GM21576 (cell line): Measurements from ENCODE around the gene FAM222A.

Source experiments
- ATAC-seq: cut with Tn5 transposase; IDR thresholded peaks from one replicate; pipeline ENCODE4 v1.9.1; 2021; ENCODE audit warnings: mild to moderate bottlenecking, moderate library complexity; ENCODE audit not compliant: unreplicated experiment

FAM222A gene

DNA sequence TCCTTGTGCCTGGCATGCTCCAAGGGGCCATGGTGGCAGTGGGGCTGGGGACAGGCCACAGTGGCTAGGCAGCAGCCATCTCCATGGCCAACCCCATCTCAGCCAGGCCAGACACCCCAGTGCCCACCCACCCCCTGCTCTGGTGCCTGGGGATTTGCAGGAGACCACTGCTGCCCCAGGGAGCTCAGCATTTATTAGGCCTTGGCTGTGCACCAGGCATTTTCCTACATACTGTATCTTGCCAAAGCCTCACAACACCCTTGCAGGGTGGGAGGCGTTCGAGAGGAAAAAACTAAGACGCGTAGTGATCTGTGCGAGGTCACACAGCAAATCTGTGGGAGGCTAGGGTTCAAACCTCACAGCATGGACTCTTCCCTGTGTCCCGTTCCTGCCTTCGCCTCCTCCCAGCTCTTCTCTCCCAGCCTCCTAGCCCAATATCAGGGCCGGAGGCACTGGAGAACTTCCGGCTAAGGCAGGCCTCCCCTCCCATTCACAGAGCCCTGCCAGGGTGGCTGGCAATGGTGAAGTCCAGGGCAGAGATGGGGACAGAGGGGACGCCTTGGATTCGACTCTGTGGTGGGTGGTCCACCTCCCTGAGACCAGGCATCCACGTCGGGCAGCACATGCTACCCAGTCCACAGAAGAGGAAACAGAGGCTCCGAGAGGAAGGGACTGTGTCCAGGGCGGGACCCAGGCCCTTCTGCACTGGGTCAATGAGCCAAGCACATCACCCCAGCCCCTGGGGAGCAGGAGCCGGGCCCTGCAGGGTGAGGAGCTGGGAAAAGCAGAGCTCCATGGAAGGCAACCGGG, 57.4 kb downstream of the FAM222A start:
- no peak for ATAC-seq

DNA sequence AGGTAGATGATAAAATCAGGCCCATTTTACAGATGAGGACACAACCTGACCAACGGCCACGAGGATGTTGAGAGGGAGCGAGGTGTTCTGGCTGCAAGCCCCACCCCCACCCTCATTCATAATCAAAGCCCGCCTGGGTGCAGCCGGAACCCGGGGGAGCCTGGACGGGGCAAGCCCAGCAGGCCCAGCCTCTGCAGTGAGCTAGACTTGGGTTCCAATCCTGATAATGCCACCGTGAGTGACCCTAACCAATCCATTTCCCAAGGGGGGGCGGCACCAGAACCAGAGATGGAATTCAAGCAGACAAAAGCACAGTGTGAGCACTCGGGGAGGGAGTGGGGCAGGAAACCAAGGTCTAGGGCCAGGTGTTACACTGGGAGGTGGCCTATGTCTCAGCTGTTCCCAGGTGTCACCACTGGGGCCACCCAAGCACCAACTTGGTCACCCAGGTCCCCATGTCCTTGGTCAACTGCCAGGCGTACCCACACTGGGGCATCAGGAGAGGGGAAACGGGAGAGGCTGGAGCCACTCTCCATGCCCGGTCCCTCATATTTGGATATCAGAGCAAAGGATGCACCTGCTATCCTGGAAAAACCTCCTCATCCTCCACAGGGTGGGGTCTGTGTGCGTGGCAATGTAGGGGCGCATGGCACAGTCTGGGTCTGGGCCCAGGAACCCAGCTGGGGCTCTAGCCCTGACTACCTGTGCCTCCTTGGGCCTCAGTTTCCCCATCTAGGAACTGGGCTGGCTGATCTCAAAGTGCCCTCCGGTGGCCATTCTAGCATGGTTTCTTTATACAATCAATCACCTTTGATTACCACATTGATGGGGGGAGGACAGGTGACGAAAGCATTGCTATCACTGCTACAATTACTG, 58.4 kb downstream of the FAM222A start:
- ATAC-seq: no peak

DNA sequence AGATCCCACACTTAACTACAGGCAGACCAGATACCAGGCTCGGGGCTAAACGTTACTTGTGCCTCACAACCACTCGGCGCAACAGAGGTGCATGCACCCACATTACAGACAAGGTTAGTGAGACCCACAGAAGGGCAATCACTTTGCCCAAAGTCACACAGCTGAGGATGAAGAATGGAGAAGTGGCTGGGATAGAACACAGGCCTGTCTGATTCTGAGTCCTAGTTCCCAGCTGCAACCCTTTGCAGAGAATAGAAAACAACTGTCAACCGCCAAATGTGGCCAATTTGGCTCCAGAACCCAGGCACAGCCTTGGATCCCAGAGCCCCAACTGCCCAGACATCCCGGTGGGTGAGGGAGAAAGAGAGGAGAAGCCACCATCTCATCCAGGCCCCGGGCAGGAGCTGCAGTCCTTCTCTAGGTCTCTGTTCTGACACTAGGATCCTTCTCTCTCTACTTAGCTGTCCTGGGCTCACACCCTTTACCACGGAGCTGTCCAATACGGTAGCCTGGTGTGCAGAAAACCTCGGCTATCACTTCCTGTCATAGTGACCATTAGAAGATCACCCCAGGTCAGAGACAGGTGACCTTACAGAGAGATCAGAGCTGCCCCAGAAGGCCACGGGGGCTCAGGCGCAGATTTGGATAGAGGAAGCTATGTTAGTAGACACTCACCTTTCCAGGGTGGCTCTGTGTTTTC, 59.1 kb downstream of the FAM222A start:
- ATAC-seq: no peak

GRCh38 chr12:109773384-109774011, 59.9 kb downstream of the FAM222A start:
- ATAC-seq: no peak

DNA sequence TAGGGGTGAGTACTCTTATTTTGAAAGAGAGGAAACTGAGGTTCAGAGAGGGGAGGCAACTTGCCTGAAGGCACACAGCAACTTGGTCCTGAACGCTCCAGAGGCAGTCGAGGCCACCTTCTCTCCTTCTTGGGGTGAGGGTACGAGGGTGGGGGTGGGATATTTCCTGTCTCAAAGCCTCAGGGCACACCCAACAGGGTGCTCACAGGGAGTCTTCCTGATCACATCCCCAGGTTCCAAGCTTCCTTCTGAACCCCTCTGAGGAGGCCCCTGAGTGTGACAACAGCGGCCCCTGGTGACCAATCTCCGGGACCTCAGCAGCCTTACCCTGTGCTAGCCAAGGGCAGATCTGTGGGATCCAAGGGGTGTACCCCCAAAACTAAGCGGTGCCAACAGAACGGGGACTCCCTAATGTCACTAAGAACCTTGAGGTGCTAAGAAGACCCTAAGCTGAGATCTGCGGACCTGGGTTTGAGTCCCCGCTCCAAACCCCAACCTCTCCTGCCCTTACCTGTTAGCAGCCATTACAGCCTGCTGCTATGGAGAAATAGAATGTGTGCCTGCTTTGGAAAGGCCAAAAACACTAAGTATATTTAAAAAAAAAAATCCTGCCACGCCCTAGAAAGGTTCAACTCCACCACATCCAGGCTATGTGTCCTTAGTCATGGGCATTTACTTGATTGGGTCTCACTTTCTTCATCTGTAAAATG, 61.7 kb downstream of the FAM222A start:
- no peak for ATAC-seq

DNA sequence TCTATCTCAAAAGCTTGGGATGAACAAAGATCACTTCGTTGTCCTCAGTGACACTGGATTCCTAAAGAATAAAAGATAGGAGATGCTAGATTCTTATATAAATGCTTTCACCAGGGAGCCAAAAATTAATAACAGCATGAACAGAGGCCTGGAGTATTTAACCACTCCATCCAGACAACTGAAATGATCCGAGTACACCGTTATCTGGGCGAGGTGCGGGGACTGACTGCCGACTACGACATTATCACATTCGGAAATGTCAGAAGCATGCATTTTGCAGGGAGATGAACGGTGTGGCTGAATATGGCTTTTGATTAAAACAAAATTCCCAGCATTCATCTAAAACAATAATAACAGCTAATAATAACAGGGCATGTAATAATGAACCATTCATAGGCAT, 63.0 kb downstream of the FAM222A start:
- ATAC-seq: no peak

DNA sequence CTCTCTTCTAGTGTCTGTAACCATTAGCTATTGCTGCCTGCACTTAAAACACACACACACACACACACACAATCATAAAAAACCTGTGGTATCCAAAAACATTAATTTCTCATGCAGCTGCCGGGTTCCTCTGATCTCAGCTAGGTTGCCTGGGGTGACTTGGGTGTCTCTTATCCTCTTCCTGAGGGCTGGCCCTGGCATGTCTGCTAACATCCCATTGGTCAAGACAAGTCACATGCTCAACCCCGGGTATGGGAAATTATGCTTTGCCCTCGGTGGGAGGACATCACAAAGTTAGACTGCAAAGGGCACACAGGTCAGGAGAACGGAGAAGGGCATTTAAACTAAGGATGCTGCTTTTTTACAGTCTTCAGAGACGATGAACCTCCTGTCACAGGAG, 63.9 kb downstream of the FAM222A start:
- no peak for ATAC-seq

- no peak for ATAC-seq
Measured at GRCh38 chr12:109778684-109779083, 65.1 kb downstream of the FAM222A start.

DNA sequence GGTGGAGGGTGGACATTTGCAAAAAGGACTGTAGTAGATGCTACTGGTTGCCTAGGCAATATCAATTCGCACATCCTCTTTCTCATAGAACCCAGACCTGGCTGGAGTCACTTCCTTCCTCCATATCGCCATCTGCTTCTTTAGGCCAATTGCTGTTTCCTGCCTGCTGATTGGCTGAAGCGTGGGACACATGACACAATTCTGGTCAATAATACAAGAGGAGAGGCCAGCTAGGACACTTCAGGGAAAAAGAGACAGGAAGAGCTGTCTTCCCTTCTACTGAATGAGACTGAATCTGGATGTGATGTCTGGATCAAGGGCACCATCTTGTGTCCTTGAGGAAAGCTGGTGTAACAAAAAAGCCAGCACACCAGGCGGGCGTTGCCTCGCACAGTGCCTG, 65.8 kb downstream of the FAM222A start:
- ATAC-seq: no peak

DNA sequence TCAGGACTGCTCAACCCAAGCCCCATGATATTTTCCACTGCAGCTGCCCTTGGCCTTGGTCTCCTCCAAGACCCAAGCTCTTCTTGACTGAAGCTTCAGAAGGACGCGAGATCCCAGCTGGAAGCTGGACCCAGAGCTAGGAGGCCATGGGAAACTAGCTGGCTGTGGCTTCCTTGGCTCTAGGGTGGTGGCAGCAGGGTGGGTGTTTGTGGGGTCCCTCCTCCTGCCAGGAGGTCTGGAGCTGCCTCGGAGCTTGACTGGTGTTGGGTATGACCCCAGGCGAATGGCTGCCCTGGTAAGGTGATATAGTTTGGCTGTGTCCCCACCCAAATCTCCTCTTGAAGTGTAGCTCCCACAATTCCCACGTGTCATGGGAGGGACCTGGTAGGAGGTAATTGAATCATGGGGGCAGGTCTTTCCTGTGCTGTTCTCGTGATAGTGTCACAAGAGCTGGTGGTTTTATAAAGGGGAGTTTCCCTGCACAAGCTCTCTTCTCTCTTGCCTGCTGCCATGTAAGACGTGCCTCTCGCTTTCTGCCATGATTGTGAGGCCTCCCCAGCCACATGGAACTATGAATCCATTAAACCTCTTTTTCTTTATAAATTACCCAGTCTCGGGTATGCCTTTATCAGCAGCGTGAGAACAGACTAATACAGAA, 68.2 kb downstream of the FAM222A start:
- ATAC-seq: no peak

- no peak for ATAC-seq
Measured at GRCh38 chr12:109782326-109782703, 68.7 kb downstream of the FAM222A start.

- no peak for ATAC-seq
Measured at GRCh38 chr12:109783135-109783964, 69.7 kb downstream of the FAM222A start.

GRCh38 chr12:109783965-109784244, 70.3 kb downstream of the FAM222A start:
- ATAC-seq: no peak

DNA sequence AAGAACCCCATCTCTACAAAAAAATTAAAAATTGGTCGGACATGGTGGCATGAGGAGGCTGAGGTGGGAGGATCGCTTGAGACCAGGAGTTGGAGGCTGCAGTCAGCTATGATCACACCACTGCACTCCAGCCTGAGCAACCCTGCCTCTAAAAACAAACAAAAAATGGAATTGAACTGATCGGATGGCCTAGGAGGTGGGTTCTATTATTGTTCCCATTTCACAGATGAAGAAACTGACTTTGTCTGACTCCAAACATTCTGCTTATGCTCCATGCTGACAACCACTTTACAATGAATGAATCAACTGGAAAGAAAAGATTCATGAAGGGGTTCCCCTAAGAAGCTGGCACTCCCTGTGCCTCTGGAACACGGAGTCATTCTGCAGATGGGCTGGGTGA, 72.2 kb downstream of the FAM222A start:
- ATAC-seq: no peak

- ATAC-seq: no peak
Measured at GRCh38 chr12:109786799-109787198, 73.2 kb downstream of the FAM222A start.

- ATAC-seq: no peak
Measured at GRCh38 chr12:109789526-109790048, 76.0 kb downstream of the FAM222A start.

DNA sequence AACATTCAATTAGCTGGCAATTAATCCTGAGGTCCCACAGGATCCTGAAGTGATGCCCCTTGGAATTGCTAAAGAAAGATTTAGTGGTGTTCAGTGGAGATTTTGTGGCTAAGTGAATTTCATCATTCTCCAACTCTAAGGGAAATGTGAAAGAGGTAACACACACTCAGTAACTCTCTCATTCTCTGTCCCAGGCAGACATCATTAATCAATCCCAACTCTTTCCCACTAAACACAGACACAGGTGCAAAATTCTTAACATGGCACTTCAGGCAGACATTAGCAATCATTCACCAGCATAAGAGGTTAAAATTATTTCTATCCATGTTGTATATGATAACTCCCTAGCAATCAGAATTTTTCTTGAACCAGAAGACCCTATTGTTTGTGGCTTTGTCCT, 79.4 kb downstream of the FAM222A start:
- no peak for ATAC-seq

- ATAC-seq: no peak
Measured at GRCh38 chr12:109793411-109793810, 79.8 kb downstream of the FAM222A start.
